Measurements from ENCODE around the gene CX3CL1.

DNA sequence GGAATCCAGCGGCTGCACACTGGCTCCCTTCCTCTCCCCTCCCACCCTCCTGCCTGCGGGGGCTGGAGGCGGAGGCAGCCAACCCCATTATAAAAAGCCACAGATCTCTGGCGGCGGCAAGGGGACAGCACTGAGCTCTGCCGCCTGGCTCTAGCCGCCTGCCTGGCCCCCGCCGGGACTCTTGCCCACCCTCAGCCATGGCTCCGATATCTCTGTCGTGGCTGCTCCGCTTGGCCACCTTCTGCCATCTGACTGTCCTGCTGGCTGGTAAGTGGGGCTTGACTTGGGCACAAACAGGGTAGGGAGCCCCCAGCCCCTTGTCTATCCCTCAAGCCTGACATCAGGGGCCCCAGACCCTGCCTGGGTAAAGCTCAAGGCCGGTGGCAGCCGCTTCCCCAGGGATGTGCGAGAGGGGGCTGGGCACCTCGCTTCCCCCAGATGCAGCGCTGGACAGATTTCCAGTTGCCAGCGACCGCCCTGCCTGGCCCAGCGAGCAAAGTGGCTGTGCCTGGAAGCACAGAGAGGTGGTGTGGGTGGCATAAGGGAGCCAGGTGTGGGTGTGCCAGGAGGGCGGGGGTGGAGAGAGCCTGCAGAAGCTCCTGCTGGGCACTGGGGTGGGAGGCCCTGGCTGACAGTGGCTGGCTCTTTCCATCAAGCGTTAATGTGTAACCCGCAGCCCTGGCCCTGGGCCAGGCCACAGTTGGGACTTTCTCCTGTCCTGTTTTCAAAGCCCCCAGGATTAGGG, at the start of gene CX3CL1:
- no peak for TF ChIP-seq FOXP2 (optimal IDR thresholded peaks at IDR 0.05; ENCODE audit: control extremely low read depth, extremely low read length, insufficient read depth)
- no peak for TF ChIP-seq EZH2 (IDR thresholded peaks at IDR 0.05)

Measured in SK-N-MC (cell line).